CD14-positive monocyte (primary cell): ENCODE results near the gene PELO. TPM values are rescaled to one million over a fixed set of nuclear protein-coding genes. Genes with fewer than 3 reads are reported as not detected.

Experiments
- DNase-seq, 3 donors: peaks; one replicate each; pipeline ENCODE4 v3.0.0-alpha.2; 2011 to 2022
- H2AFZ ChIP-seq: 2 replicates; pipeline ENCODE4 v1.6.0; 2012; ENCODE audit warnings: mild to moderate bottlenecking, low read depth, low read length, inconsistent platforms; ENCODE audit not compliant: insufficient read depth, poor library complexity, severe bottlenecking
- H3K27ac ChIP-seq, 2 donors: 1 replicate in 1 of 2; 2 replicates in 1 of 2; pipeline ENCODE4 v1.5.1; 2012 to 2013; ENCODE audit warnings: low read length in 2 of 2, control low read depth in 1 of 2, inconsistent platforms in 1 of 2, low read depth in 1 of 2, mild to moderate bottlenecking in 1 of 2
- H3K27me3 ChIP-seq, 2 donors: one replicate each; pipeline versions ENCODE4 v1.6.0 to v1.6.1; 2011 to 2013; ENCODE audit warnings: low read length in 2 of 2; ENCODE audit not compliant: control insufficient read depth in 2 of 2, insufficient read depth in 2 of 2
- H3K36me3 ChIP-seq, 2 donors: replicated peaks in 1 of 2; 1 replicate in 1 of 2; 2 replicates in 1 of 2; pipeline versions ENCODE4 v1.5.1 to v1.6.1; 2012 to 2013; ENCODE audit warnings: low read length in 2 of 2, control low read depth in 1 of 2, inconsistent platforms in 1 of 2, mild to moderate bottlenecking in 1 of 2; ENCODE audit not compliant: insufficient read depth in 2 of 2, control insufficient read depth in 1 of 2
- H3K4me1 ChIP-seq, 2 donors: 1 replicate in 1 of 2; 2 replicates in 1 of 2; pipeline versions ENCODE4 v1.5.1 to v1.6.1; 2012 to 2013; ENCODE audit warnings: low read length in 2 of 2, control low read depth in 1 of 2, inconsistent platforms in 1 of 2, mild to moderate bottlenecking in 1 of 2, moderate library complexity in 1 of 2; ENCODE audit not compliant: insufficient read depth in 2 of 2, control insufficient read depth in 1 of 2
- H3K4me2 ChIP-seq: replicated peaks from 2 replicates; pipeline ENCODE3; 2012; ENCODE audit warnings: low read length, moderate library complexity, mild to moderate bottlenecking; ENCODE audit not compliant: poor library complexity, severe bottlenecking; ENCODE audit errors: extremely low read depth
- H3K4me3 ChIP-seq, 3 experiments: fragments of 200-600 bp in 1 of 3; sonication (generic) in 1 of 3; replicated peaks in 1 of 3; 1 replicate in 2 of 3; 2 replicates in 1 of 3; pipeline ENCODE4 v1.5.1; 2011 to 2013; ENCODE audit warnings: low read length in 3 of 3, mild to moderate bottlenecking in 3 of 3, control low read depth in 2 of 3, low read depth in 2 of 3, inconsistent platforms in 1 of 3, moderate library complexity in 1 of 3
- H3K79me2 ChIP-seq: 2 replicates; pipeline ENCODE4 v1.6.0; 2012; ENCODE audit warnings: mild to moderate bottlenecking, control low read depth, inconsistent platforms, low read length, moderate library complexity; ENCODE audit not compliant: insufficient read depth
- H3K9ac ChIP-seq: 2 replicates; pipeline ENCODE4 v1.6.0; 2017; ENCODE audit warnings: low read length, mild to moderate bottlenecking; ENCODE audit not compliant: insufficient read depth, poor library complexity, severe bottlenecking
- H3K9me3 ChIP-seq, 2 donors: replicated peaks in 1 of 2; 1 replicate in 1 of 2; 2 replicates in 1 of 2; pipeline versions ENCODE4 v1.5.1 to v1.6.1; 2012 to 2013; ENCODE audit warnings: low read length in 2 of 2, control low read depth in 1 of 2; ENCODE audit not compliant: control insufficient read depth in 1 of 2, insufficient read depth in 1 of 2
- H4K20me1 ChIP-seq: 2 replicates; pipeline ENCODE4 v1.6.0; 2012; ENCODE audit warnings: mild to moderate bottlenecking, low read length, control low read depth, moderate library complexity; ENCODE audit not compliant: insufficient read depth
- H3K27ac Mint-ChIP-seq, 7 donors: one replicate each; pipeline ENCODE4 v1.8.0; 2020; ENCODE audit warnings: mild to moderate bottlenecking in 7 of 7, mixed read lengths in 7 of 7, moderate library complexity in 6 of 7, inconsistent platforms in 2 of 7
- H3K27me3 Mint-ChIP-seq, 3 donors: one replicate each; pipeline ENCODE4 v1.8.0; 2021 to 2022; ENCODE audit warnings: low read depth in 3 of 3, mild to moderate bottlenecking in 3 of 3, mixed read lengths in 3 of 3, moderate library complexity in 3 of 3, inconsistent platforms in 1 of 3
- H3K36me3 Mint-ChIP-seq, 2 donors: one replicate each; pipeline ENCODE4 v1.8.0; 2020; ENCODE audit warnings: mixed read lengths in 2 of 2, inconsistent platforms in 1 of 2, mild to moderate bottlenecking in 1 of 2
- H3K4me1 Mint-ChIP-seq: one replicate; pipeline ENCODE4 v1.8.0; 2020; ENCODE audit warnings: mild to moderate bottlenecking, mixed read lengths
- H3K4me3 Mint-ChIP-seq, 2 donors: one replicate each; pipeline ENCODE4 v1.8.0; 2020; ENCODE audit warnings: mild to moderate bottlenecking in 2 of 2, mixed read lengths in 2 of 2, moderate library complexity in 1 of 2
- H3K9me3 Mint-ChIP-seq, 7 donors: one replicate each; pipeline ENCODE4 v1.8.0; 2020 to 2022; ENCODE audit warnings: mixed read lengths in 7 of 7, mild to moderate bottlenecking in 6 of 7, moderate library complexity in 6 of 7, inconsistent platforms in 2 of 7
- WGBS: methylation state at CpG from one replicate; pipeline ENCODE4 v1.1.5; 2013; ENCODE audit warnings: missing lambda C conversion rate; ENCODE audit not compliant: insufficient coverage; 5-methylcytosine and 5-hydroxymethylcytosine counted together
- intact Hi-C, 2 donors: fragments of 100-400 bp; cut with micrococcal nuclease; formaldehyde crosslinking; loops; one replicate each; pipeline versions ENCODE4 v1.15.0 to v1.15.1; 2023
- polyA plus RNA-seq, 3 donors: library from polyadenylated mRNA; depleted of rRNA in 1 of 3; unstranded in 2 of 3; stranded (reverse) in 1 of 3; fragments of 300-500 nt in 2 of 3; fragments of >200 nt in 1 of 3; fragmentation: Illumina TruSeq in 2 of 3; gene quantifications; 1 replicate in 2 of 3; 2 replicates in 1 of 3; pipeline ENCODE4 v1.2.3, GENCODE V29; 2012 to 2021
- TF ChIP-seq, protein P1 (sequence below): fragments of 200-600 bp; IDR thresholded peaks from one replicate; pipeline ENCODE4 v1.8.0; 2022; ENCODE audit warnings: antibody characterized with exemption, mild to moderate bottlenecking

PELO gene
- polyA plus RNA-seq, 3 donors, result 1.8 to 4.4 (median 2.1) TPM

DNA sequence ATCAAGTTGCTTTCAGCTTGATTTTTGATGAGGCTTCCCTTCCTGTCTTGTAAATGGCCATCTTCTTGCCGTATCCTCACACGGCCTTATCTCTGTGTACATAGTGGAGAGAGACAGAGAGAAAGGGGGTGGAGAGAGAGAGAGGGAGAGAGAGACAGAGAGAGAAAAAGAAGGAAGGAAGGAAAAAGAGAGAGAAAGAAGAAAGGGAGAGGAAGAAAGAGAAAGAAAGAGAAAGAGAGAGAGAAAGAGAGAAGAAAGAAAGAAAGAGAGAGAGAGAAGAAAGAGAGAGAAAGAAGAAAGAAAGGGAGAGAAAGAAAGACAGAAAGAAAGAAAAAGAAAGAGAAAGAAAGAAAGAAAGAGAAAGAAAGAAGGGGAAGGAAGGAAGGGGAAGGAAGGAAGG is 46.6 kb downstream of the PELO start:
- Mint-ChIP-seq H3K36me3 (no peaks in the 10 kb centered on the region), H3K4me1 (peaks cover 12% of the 10 kb centered on the region), H3K27ac (no peak overlapping the region), H3K27me3 (peaks cover 0 to 2% (median 1%) of the 10 kb centered on the region in 3 donors), H3K4me3 (no peak overlapping the region), H3K9me3 (peaks cover 0 to 3% (median 0%) of the 10 kb centered on the region in 7 donors)
- WGBS, result no CpG with 5 or more reads among the region's 2 CpGs
- H3K36me3 ChIP-seq, result no peaks in the 10 kb centered on the region
- H3K27me3 ChIP-seq, result no peaks in the 10 kb centered on the region
- peaks cover 4 to 6% of the 10 kb centered on the region in 2 donors for H3K4me1 ChIP-seq
- DNase-seq, result no peak
- H3K9me3 ChIP-seq, result no peaks in the 10 kb centered on the region
- no peak overlapping the region for H3K4me2 ChIP-seq
- H4K20me1 ChIP-seq, result no peaks in the 10 kb centered on the region
- H3K4me3 ChIP-seq, result no peak overlapping the region
- no peak overlapping the region for H2AFZ ChIP-seq
- no peaks in the 10 kb centered on the region for H3K79me2 ChIP-seq
- TF ChIP-seq, protein P1, sequence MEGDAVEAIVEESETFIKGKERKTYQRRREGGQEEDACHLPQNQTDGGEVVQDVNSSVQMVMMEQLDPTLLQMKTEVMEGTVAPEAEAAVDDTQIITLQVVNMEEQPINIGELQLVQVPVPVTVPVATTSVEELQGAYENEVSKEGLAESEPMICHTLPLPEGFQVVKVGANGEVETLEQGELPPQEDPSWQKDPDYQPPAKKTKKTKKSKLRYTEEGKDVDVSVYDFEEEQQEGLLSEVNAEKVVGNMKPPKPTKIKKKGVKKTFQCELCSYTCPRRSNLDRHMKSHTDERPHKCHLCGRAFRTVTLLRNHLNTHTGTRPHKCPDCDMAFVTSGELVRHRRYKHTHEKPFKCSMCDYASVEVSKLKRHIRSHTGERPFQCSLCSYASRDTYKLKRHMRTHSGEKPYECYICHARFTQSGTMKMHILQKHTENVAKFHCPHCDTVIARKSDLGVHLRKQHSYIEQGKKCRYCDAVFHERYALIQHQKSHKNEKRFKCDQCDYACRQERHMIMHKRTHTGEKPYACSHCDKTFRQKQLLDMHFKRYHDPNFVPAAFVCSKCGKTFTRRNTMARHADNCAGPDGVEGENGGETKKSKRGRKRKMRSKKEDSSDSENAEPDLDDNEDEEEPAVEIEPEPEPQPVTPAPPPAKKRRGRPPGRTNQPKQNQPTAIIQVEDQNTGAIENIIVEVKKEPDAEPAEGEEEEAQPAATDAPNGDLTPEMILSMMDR, result no peak
- intact Hi-C loops, result no loop called here
- no peak overlapping the region for H3K27ac ChIP-seq
- no peak overlapping the region for H3K9ac ChIP-seq

DNA sequence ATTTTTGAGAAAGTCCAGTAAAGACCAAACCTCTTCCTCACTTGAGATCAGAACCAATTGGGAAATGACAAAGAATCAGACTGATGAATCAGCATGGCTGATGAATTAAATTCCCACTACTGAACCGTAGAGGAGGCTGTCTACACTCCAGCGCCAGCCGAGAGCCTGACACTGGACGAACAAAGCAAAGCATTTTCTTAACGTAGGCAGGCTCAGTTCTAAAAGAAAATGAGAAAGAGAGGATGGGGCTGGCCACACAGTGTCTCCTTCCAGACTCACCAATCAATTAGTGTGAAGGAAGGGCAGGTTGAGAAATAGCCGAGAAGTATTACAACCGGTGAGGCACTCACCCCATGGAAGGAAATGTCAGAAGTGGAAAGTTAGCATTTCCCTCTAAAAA is 49.4 kb downstream of the PELO start:
- Histone ChIP-seq H4K20me1 (no peaks in the 10 kb centered on the region), H3K4me1 (peaks cover under 1% of the 10 kb centered on the region in 2 donors), H3K4me3 (no peak overlapping the region), H3K27ac (no peak overlapping the region), H3K9ac (no peak overlapping the region), H3K4me2 (no peak overlapping the region), H3K36me3 (no peaks in the 10 kb centered on the region), H3K9me3 (no peaks in the 10 kb centered on the region), H3K79me2 (no peaks in the 10 kb centered on the region), H2AFZ (no peak overlapping the region), H3K27me3 (no peaks in the 10 kb centered on the region)
- Mint-ChIP-seq H3K27ac (no peak overlapping the region), H3K9me3 (peaks cover 0 to 3% (median 0%) of the 10 kb centered on the region in 7 donors), H3K36me3 (no peaks in the 10 kb centered on the region), H3K27me3 (peaks cover 0 to 2% (median 1%) of the 10 kb centered on the region in 3 donors), H3K4me1 (peaks cover 2% of the 10 kb centered on the region), H3K4me3 (no peak overlapping the region)
- intact Hi-C loops, result no loop called here
- no peak for DNase-seq
- WGBS, result 96% methylated on average over 5 of the region's 7 CpGs
- TF ChIP-seq, protein P1, result no peak

Other genes with a start within 250 kb of the PELO start
- under 1 TPM; 0.33 to 0.89 (median 0.79) TPM for gene ITGA1, start within 50 bp of the PELO start, polyA plus RNA-seq
- not detected for gene ITGA2, start 201.4 kb downstream of the PELO start, polyA plus RNA-seq